GM23248 (cell line): ENCODE data around the gene IPO13. TPM values are rescaled to one million over a fixed set of nuclear protein-coding genes. Genes with fewer than 3 reads are reported as not detected.

Experiments used
- DNase-seq: peaks from one replicate; pipeline ENCODE4 v3.0.0-alpha.2; 2015
- H2AFZ ChIP-seq: fragments of 200-600 bp; sonication (generic); 2 replicates; pipeline ENCODE4 v1.6.1; 2016; ENCODE audit warnings: antibody characterized with exemption
- H3F3A ChIP-seq: fragments of 200-600 bp; sonication (generic); 2 replicates; pipeline ENCODE4 v1.6.1; 2016; ENCODE audit warnings: mild to moderate bottlenecking, antibody characterized with exemption, mixed run types; ENCODE audit not compliant: insufficient read depth
- H3K27ac ChIP-seq: fragments of 200-600 bp; sonication (generic); 2 replicates; pipeline ENCODE4 v1.5.1; 2016; ENCODE audit warnings: mild to moderate bottlenecking
- H3K27me3 ChIP-seq: fragments of 200-600 bp; sonication (generic); replicated peaks from 2 replicates; pipeline ENCODE4 v1.6.1; 2016; ENCODE audit warnings: mild to moderate bottlenecking; ENCODE audit not compliant: insufficient read depth
- H3K36me3 ChIP-seq: fragments of 200-600 bp; sonication (generic); 2 replicates; pipeline ENCODE4 v1.6.1; 2016; ENCODE audit warnings: low read depth, mild to moderate bottlenecking
- H3K4me1 ChIP-seq: fragments of 200-600 bp; sonication (generic); 2 replicates; pipeline ENCODE4 v1.6.1; 2016; ENCODE audit warnings: mild to moderate bottlenecking; ENCODE audit not compliant: insufficient read depth
- H3K4me2 ChIP-seq: fragments of 200-600 bp; sonication (generic); one replicate; pipeline ENCODE4 v1.6.1; 2016; ENCODE audit warnings: mild to moderate bottlenecking; ENCODE audit not compliant: unreplicated experiment
- H3K4me3 ChIP-seq: fragments of 200-600 bp; sonication (generic); 2 replicates; pipeline ENCODE4 v1.5.1; 2016; ENCODE audit warnings: mild to moderate bottlenecking
- H3K79me2 ChIP-seq: fragments of 200-600 bp; sonication (generic); 2 replicates; pipeline ENCODE4 v1.6.1; 2016; ENCODE audit warnings: mild to moderate bottlenecking; ENCODE audit not compliant: insufficient read depth
- H3K9ac ChIP-seq: fragments of 200-600 bp; sonication (generic); 2 replicates; pipeline ENCODE4 v1.6.1; 2016; ENCODE audit warnings: mild to moderate bottlenecking
- H3K9me2 ChIP-seq: fragments of 200-600 bp; sonication (generic); 2 replicates; pipeline ENCODE4 v1.6.1; 2016; ENCODE audit warnings: mixed run types, mild to moderate bottlenecking, moderate library complexity; ENCODE audit not compliant: insufficient read depth
- H3K9me3 ChIP-seq: fragments of 200-600 bp; sonication (generic); one replicate; pipeline ENCODE4 v1.6.1; 2017; ENCODE audit warnings: low read depth
- H4K20me1 ChIP-seq: fragments of 200-600 bp; sonication (generic); 2 replicates; pipeline ENCODE4 v1.6.0; 2016; ENCODE audit not compliant: insufficient read depth
- EZH2 ChIP-seq: fragments of 200-600 bp; sonication (generic); IDR thresholded peaks from 2 replicates; pipeline ENCODE4 v1.6.1; 2018; ENCODE audit warnings: antibody characterized with exemption, mild to moderate bottlenecking; ENCODE audit not compliant: insufficient read depth, poor library complexity, severe bottlenecking
- EZH2phosphoT487 ChIP-seq: fragments of 200-600 bp; sonication (generic); IDR thresholded peaks from 2 replicates; pipeline ENCODE4 v1.6.1; 2018; ENCODE audit warnings: antibody characterized with exemption, moderate library complexity, mild to moderate bottlenecking, low read depth; ENCODE audit not compliant: insufficient read depth
- WGBS, 2 experiments: methylation state at CpG; one replicate each; pipeline ENCODE4 v1.1.6; 2015 to 2017; ENCODE audit warnings: low lambda C conversion rate in 2 of 2, low coverage in 1 of 2; ENCODE audit errors: missing lambda C conversion rate in 2 of 2; 5-methylcytosine and 5-hydroxymethylcytosine counted together
- in situ Hi-C: fragments of 300-500 bp; cut with MboI; formaldehyde crosslinking; loops from 2 replicates; pipeline ENCODE4 v1.15.0; 2020
- polyA plus RNA-seq: library from polyadenylated mRNA; unstranded; fragments of >200 nt; fragmentation: Nextera tagmentation; extraction: Ambion mirVana; gene quantifications from 2 replicates; pipeline ENCODE4 v1.2.1, GENCODE V29; 2016
- total RNA-seq: library from RNA; depleted of rRNA; stranded (reverse); fragments of >200 nt; shearing (Covaris generic); gene quantifications from 2 replicates; pipeline ENCODE4 v1.2.3, GENCODE V29; 2014; rRNA removed

The IPO13 gene
- total and polyA plus RNA-seq, 2 experiments from 2014 or later, result 21.0 to 29.4 TPM

- no peaks in the 10 kb centered on the region for H3K79me2 ChIP-seq
- no peak for TF ChIP-seq EZH2
- TF ChIP-seq EZH2phosphoT487, result no peak
- H2AFZ ChIP-seq, result no peak overlapping the region
- no peak overlapping the region for H3K9ac ChIP-seq
- no peak for DNase-seq
- no peaks in the 10 kb centered on the region for H3K27me3 ChIP-seq
- in situ Hi-C loops, result no loop called here
- 64 to 74% methylated on average over 3 of the region's 3 CpGs for WGBS, 2 experiments
- no peak overlapping the region for H3K4me2 ChIP-seq
- H3K4me3 ChIP-seq, result no peak overlapping the region
- no peaks in the 10 kb centered on the region for H3K9me3 ChIP-seq
- H3K36me3 ChIP-seq, result no peaks in the 10 kb centered on the region
- no peaks in the 10 kb centered on the region for H3F3A ChIP-seq
- no peaks in the 10 kb centered on the region for H3K9me2 ChIP-seq
- no peak overlapping the region for H3K27ac ChIP-seq
- no peaks in the 10 kb centered on the region for H3K4me1 ChIP-seq
- no peaks in the 10 kb centered on the region for H4K20me1 ChIP-seq
These were observed 68.5 kb downstream of the IPO13 start for GRCh38 chr1:44015206-44015605.

DNA sequence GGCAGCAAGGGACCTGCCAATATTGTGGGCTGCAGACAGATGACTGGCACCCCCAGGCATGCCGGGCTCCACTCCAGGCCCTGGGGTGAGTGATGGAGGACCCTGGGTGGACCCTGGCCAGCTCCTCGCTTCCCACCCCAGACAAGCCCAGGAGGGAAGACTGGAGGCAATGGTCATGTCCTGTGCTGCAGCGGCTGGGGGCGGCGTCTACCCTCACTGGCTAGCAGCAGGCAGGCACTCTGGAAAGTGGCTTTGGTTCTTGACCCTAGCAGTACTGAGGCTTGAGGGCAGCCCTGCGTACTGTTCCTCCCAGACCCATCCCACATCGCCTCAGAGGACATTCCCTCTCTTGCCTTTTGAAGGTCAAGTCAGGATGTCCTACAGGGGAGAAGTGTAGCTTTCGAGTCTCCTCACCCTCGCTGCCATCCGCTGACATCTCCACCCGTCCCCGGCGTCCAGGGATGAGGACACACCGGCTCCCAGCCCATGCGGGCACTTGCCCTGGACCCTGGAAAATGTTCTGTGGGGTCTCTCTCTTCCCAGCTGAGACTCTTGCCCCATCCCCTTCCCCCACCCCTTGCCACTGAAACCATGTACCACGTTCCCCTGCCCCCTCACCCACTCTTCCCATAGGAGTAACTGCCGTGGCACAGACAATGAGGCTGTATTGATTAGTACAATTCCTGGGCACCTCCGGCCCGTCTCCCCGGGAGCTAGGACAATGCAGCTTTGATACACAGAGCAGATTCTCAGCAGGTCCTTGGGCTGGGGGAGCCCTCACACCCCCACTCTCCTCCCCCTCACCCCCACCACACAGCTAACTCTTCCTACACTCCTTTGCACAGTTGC, 69.5 kb downstream of the IPO13 start:
- H3K9me3 ChIP-seq, result no peaks in the 10 kb centered on the region
- TF ChIP-seq EZH2 (no peak), EZH2phosphoT487 (no peak)
- no peak overlapping the region for H3K9ac ChIP-seq
- no peaks in the 10 kb centered on the region for H3K9me2 ChIP-seq
- in situ Hi-C loops, result no loop called here
- no peaks in the 10 kb centered on the region for H3K27me3 ChIP-seq
- H3K79me2 ChIP-seq, result no peaks in the 10 kb centered on the region
- WGBS, 2 experiments, result 89 to 96% methylated on average over 9 to 19 of the region's 20 CpGs
- H3K36me3 ChIP-seq, result no peaks in the 10 kb centered on the region
- H3K4me1 ChIP-seq, result no peaks in the 10 kb centered on the region
- no peak overlapping the region for H2AFZ ChIP-seq
- H3F3A ChIP-seq, result no peaks in the 10 kb centered on the region
- H3K27ac ChIP-seq, result no peak overlapping the region
- no peak overlapping the region for H3K4me3 ChIP-seq
- no peak for DNase-seq
- no peaks in the 10 kb centered on the region for H4K20me1 ChIP-seq
- H3K4me2 ChIP-seq, result no peak overlapping the region

GRCh38 chr1:44016890-44017400, 70.2 kb downstream of the IPO13 start:
- Histone ChIP-seq H3K27me3 (no peaks in the 10 kb centered on the region), H3K27ac (no peak overlapping the region), H3K36me3 (no peaks in the 10 kb centered on the region), H3F3A (no peaks in the 10 kb centered on the region), H3K9ac (no peak overlapping the region), H2AFZ (no peak overlapping the region), H3K4me1 (no peaks in the 10 kb centered on the region), H4K20me1 (no peaks in the 10 kb centered on the region), H3K79me2 (no peaks in the 10 kb centered on the region), H3K9me3 (no peaks in the 10 kb centered on the region), H3K4me2 (no peak overlapping the region), H3K9me2 (no peaks in the 10 kb centered on the region), H3K4me3 (no peak overlapping the region)
- in situ Hi-C loops, result no loop called here
- no peak for DNase-seq
- TF ChIP-seq EZH2 (no peak), EZH2phosphoT487 (no peak)
- 84 to 85% methylated on average over 11 to 20 of the region's 20 CpGs for WGBS, 2 experiments

Other genes starting within 250 kb of the IPO13 start
- 13.8 and 13.9 TPM in 2 replicates for gene ST3GAL3, start 239.4 kb upstream of the IPO13 start, total RNA-seq
- 8.4 and 9.7 TPM in 2 replicates for gene ST3GAL3, start 239.4 kb upstream of the IPO13 start, polyA plus RNA-seq
- 0.11 TPM in 1 of 2 replicates, not detected in the other for gene ARTN, start 13.1 kb upstream of the IPO13 start, total RNA-seq
- not detected in 2 replicates for gene ARTN, start 13.1 kb upstream of the IPO13 start, polyA plus RNA-seq
- gene DPH2, start 23.1 kb downstream of the IPO13 start, total RNA-seq, result 42.9 and 51.1 TPM in 2 replicates
- 16.7 and 21.0 TPM in 2 replicates for gene DPH2, start 23.1 kb downstream of the IPO13 start, polyA plus RNA-seq
- gene ATP6V0B, start 28.0 kb downstream of the IPO13 start, total RNA-seq, result 122 and 140 TPM in 2 replicates
- 174 and 177 TPM in 2 replicates for gene ATP6V0B, start 28.0 kb downstream of the IPO13 start, polyA plus RNA-seq
- gene B4GALT2, start 32.3 kb downstream of the IPO13 start, total RNA-seq, result 123 and 221 TPM in 2 replicates
- 27.3 and 28.9 TPM in 2 replicates for gene B4GALT2, start 32.3 kb downstream of the IPO13 start, polyA plus RNA-seq
- gene CCDC24, start 44.6 kb downstream of the IPO13 start, total RNA-seq, result 3.1 and 4.7 TPM in 2 replicates
- 4.3 and 5.3 TPM in 2 replicates for gene CCDC24, start 44.6 kb downstream of the IPO13 start, polyA plus RNA-seq
- 20.6 and 22.2 TPM in 2 replicates for gene SLC6A9, start 84.5 kb downstream of the IPO13 start, total RNA-seq
- 34.4 and 34.6 TPM in 2 replicates for gene SLC6A9, start 84.5 kb downstream of the IPO13 start, polyA plus RNA-seq
- gene KLF17, start 171.9 kb downstream of the IPO13 start, total RNA-seq, result 0.11 and 0.13 TPM in 2 replicates
- 0.08 and 0.09 TPM in 2 replicates for gene KLF17, start 171.9 kb downstream of the IPO13 start, polyA plus RNA-seq
- gene KLF18, start 194.7 kb downstream of the IPO13 start, total RNA-seq, result not detected in 2 replicates
- not detected in 2 replicates for gene KLF18, start 194.7 kb downstream of the IPO13 start, polyA plus RNA-seq